MCF 10A (cell line): ENCODE results near the gene MEST. TPM values are rescaled to one million over a fixed set of nuclear protein-coding genes. Genes with fewer than 3 reads are reported as not detected.

Experiments
- BruUV-seq: library from RNA; stranded (reverse); fragments of 400-500 nt; replicated peaks from 2 replicates; lab custom pipeline; 2021; lab: Mats Ljungman, UMichigan
- CTCF ChIA-PET: fragments of 300-600 bp; sonication (Branson Sonifier 250); formaldehyde crosslinking; extraction: SDS; loops from one replicate; lab custom pipeline; 2021; ENCODE audit warnings: antibody characterized with exemption, inconsistent platforms; lab: Yijun Ruan, JAX
- POLR2A ChIA-PET: fragments of 300-600, 350-650 bp; sonication (Branson Sonifier 250); formaldehyde crosslinking; extraction: SDS; loops from one replicate; lab custom pipeline; 2020; ENCODE audit warnings: antibody characterized with exemption, inconsistent platforms; lab: Yijun Ruan, JAX
- DNase-seq: peaks from one replicate; pipeline ENCODE4 v3.0.0-alpha.2; 2018; ENCODE audit not compliant: unreplicated experiment
- H3K27ac Mint-ChIP-seq: one replicate; pipeline ENCODE4 v1.8.0; 2022; ENCODE audit warnings: mild to moderate bottlenecking, low read depth, mixed read lengths; ENCODE audit not compliant: unreplicated experiment
- H3K27me3 Mint-ChIP-seq: one replicate; pipeline ENCODE4 v1.8.0; 2022; ENCODE audit warnings: mixed read lengths; ENCODE audit not compliant: insufficient read depth, unreplicated experiment
- H3K36me3 Mint-ChIP-seq: one replicate; pipeline ENCODE4 v1.8.0; 2022; ENCODE audit warnings: mild to moderate bottlenecking, moderate library complexity, mixed read lengths; ENCODE audit not compliant: insufficient read depth, unreplicated experiment
- H3K4me1 Mint-ChIP-seq: one replicate; pipeline ENCODE4 v1.8.0; 2022; ENCODE audit warnings: mixed read lengths; ENCODE audit not compliant: insufficient read depth, unreplicated experiment
- H3K4me3 Mint-ChIP-seq: one replicate; pipeline ENCODE4 v1.8.0; 2022; ENCODE audit warnings: mild to moderate bottlenecking, moderate library complexity, mixed read lengths; ENCODE audit not compliant: unreplicated experiment
- H3K9me3 Mint-ChIP-seq: one replicate; pipeline ENCODE4 v1.8.0; 2022; ENCODE audit warnings: mixed read lengths; ENCODE audit not compliant: unreplicated experiment
- CTCF ChIP-seq: fragments of 200-600 bp; IDR thresholded peaks from one replicate; pipeline ENCODE4 v1.8.0; 2022; ENCODE audit warnings: antibody characterized with exemption, mild to moderate bottlenecking; ENCODE audit not compliant: unreplicated experiment
- intact Hi-C: fragments of 100-400 bp; cut with micrococcal nuclease; formaldehyde crosslinking; loops from 2 replicates; pipeline ENCODE4 v1.14.1; 2022
- total RNA-seq: library from RNA; stranded (reverse); gene quantifications from 2 replicates; pipeline ENCODE4 v1.2.3, GENCODE V29; 2022

The MEST gene
- total RNA-seq, 1 experiment from 2014 or later: 39.0 TPM

GRCh38 chr7:130468612-130469011 is 23.3 kb upstream of the MEST start:
- H3K4me3 Mint-ChIP-seq: no peak overlapping the region
- H3K27me3 Mint-ChIP-seq: no peaks in the 10 kb centered on the region
- no peak for DNase-seq
- ChIA-PET POLR2A (no interaction called here), CTCF (no interaction called here)
- H3K9me3 Mint-ChIP-seq: no peaks in the 10 kb centered on the region
- H3K27ac Mint-ChIP-seq: no peak overlapping the region
- no peak for TF ChIP-seq CTCF
- H3K4me1 Mint-ChIP-seq: no peaks in the 10 kb centered on the region
- BruUV-seq: no TSS peak
- H3K36me3 Mint-ChIP-seq: no peaks in the 10 kb centered on the region
- intact Hi-C loops: no loop called here

GRCh38 chr7:130471974-130472373 is 19.9 kb upstream of the MEST start:
- DNase-seq: no peak
- intact Hi-C loops: no loop called here
- Mint-ChIP-seq H3K9me3 (no peaks in the 10 kb centered on the region), H3K27ac (no peak overlapping the region), H3K4me1 (no peaks in the 10 kb centered on the region), H3K36me3 (no peaks in the 10 kb centered on the region), H3K4me3 (no peak overlapping the region), H3K27me3 (no peaks in the 10 kb centered on the region)
- ChIA-PET CTCF (interaction anchor here (0.7 to 1.5 kb wide), 2 partner anchors 12 to 18 kb away, joined by 3 read pairs; no protein-coding TSS in a partner anchor), POLR2A (interaction anchor here (1.1 kb wide), 1 partner anchor 44 kb away, joined by 4 read pairs; no protein-coding TSS in a partner anchor)
- no TSS peak for BruUV-seq
- no peak for TF ChIP-seq CTCF

- Mint-ChIP-seq H3K27me3 (no peaks in the 10 kb centered on the region), H3K4me3 (no peak overlapping the region), H3K36me3 (no peaks in the 10 kb centered on the region), H3K27ac (no peak overlapping the region), H3K4me1 (no peaks in the 10 kb centered on the region), H3K9me3 (peaks cover 12% of the 10 kb centered on the region)
- POLR2A ChIA-PET: interaction anchor here (0.6 kb wide), 1 partner anchor 348 kb away, joined by 4 read pairs; no protein-coding TSS in a partner anchor
- TF ChIP-seq CTCF: no peak
- BruUV-seq: no TSS peak
- CTCF ChIA-PET: no interaction called here
- no peak for DNase-seq
- intact Hi-C loops: no loop called here
These were observed 18.6 kb upstream of the MEST start for GRCh38 chr7:130473289-130473688.

- TF ChIP-seq CTCF: no peak
- no peaks in the 10 kb centered on the region for H3K36me3 Mint-ChIP-seq
- no peaks in the 10 kb centered on the region for H3K4me1 Mint-ChIP-seq
- POLR2A ChIA-PET: interaction anchor here (0.6 kb wide), 1 partner anchor 348 kb away, joined by 4 read pairs; no protein-coding TSS in a partner anchor
- H3K4me3 Mint-ChIP-seq: no peak overlapping the region
- no peak for DNase-seq
- CTCF ChIA-PET: interaction anchor here (0.6 kb wide), 1 partner anchor 596 kb away, joined by 3 read pairs; no protein-coding TSS in a partner anchor
- peaks cover 14% of the 10 kb centered on the region for H3K9me3 Mint-ChIP-seq
- intact Hi-C loops: no loop called here
- no peak overlapping the region for H3K27ac Mint-ChIP-seq
- H3K27me3 Mint-ChIP-seq: no peaks in the 10 kb centered on the region
- BruUV-seq: no TSS peak
These were observed 18.0 kb upstream of the MEST start for GRCh38 chr7:130473876-130474275.
